ENCODE measurements around the gene TSEN15.

- TF ChIP-seq CTCF (optimal IDR thresholded peaks at IDR 0.05 in 1 of 3, IDR thresholded peaks at IDR 0.05 in 1 of 3, conservative IDR thresholded peaks at IDR 0.05 in 1 of 3; ENCODE audit: extremely low read depth in 1 of 3, insufficient read depth in 2 of 3, low read length in 3 of 3) = no peak
- TF ChIP-seq EZH2 (IDR thresholded peaks at IDR 0.05; ENCODE audit: low read length) = no peak
Measured at GRCh38 chr1:184016169-184016568, 35.4 kb upstream of the TSEN15 start.

All from keratinocyte (primary cell).